GM23338 (cell line): ENCODE results near the gene NPSR1. TPM values are rescaled to one million over a fixed set of nuclear protein-coding genes. Genes with fewer than 3 reads are reported as not detected.

Source experiments
- ATAC-seq: fragments of 200-7000 bp; cut with Tn5 transposase; 3 replicates; pipeline ENCODE4 v1.9.1; 2020
- DNase-seq: peaks from one replicate; pipeline ENCODE4 v3.0.0-alpha.2; 2015; ENCODE audit warnings: low spot score
- H2AFZ ChIP-seq: fragments of 200-600 bp; sonication (generic); 2 replicates; pipeline ENCODE4 v1.8.0; 2016; ENCODE audit warnings: antibody characterized with exemption, mild to moderate bottlenecking, moderate library complexity
- H3F3A ChIP-seq: fragments of 200-600 bp; sonication (generic); replicated peaks from 2 replicates; pipeline ENCODE4 v1.8.0; 2017; ENCODE audit warnings: antibody characterized with exemption, mixed run types, low read depth
- H3K27ac ChIP-seq: fragments of 200-600 bp; sonication (generic); 2 replicates; pipeline ENCODE4 v1.6.1; 2016; ENCODE audit warnings: low read depth
- H3K27me3 ChIP-seq: fragments of 200-600 bp; sonication (generic); 2 replicates; pipeline ENCODE4 v1.8.0; 2016; ENCODE audit warnings: mild to moderate bottlenecking, mixed run types, moderate library complexity; ENCODE audit not compliant: insufficient read depth
- H3K36me3 ChIP-seq: fragments of 200-600 bp; sonication (generic); 2 replicates; pipeline ENCODE4 v1.8.0; 2016; ENCODE audit warnings: mild to moderate bottlenecking; ENCODE audit not compliant: insufficient read depth
- H3K4me1 ChIP-seq: fragments of 200-600 bp; sonication (generic); 2 replicates; pipeline ENCODE4 v1.8.0; 2016; ENCODE audit warnings: mild to moderate bottlenecking, moderate library complexity; ENCODE audit not compliant: insufficient read depth
- H3K4me2 ChIP-seq: fragments of 200-600 bp; sonication (generic); 2 replicates; pipeline ENCODE4 v1.7.1; 2017; ENCODE audit warnings: mixed run types
- H3K4me3 ChIP-seq: fragments of 200-600 bp; sonication (generic); 2 replicates; pipeline ENCODE4 v1.6.1; 2016; ENCODE audit warnings: mixed run types
- H3K79me2 ChIP-seq: fragments of 200-600 bp; sonication (generic); replicated peaks from 2 replicates; pipeline ENCODE4 v1.8.0; 2017; ENCODE audit warnings: mild to moderate bottlenecking; ENCODE audit not compliant: insufficient read depth
- H3K9me2 ChIP-seq: fragments of 200-600 bp; sonication (generic); 2 replicates; pipeline ENCODE4 v1.8.0; 2017; ENCODE audit not compliant: insufficient read depth
- H4K20me1 ChIP-seq: fragments of 200-600 bp; sonication (generic); replicated peaks from 2 replicates; pipeline ENCODE4 v1.8.0; 2017; ENCODE audit warnings: mild to moderate bottlenecking; ENCODE audit not compliant: insufficient read depth
- H3K27ac Mint-ChIP-seq: 2 replicates; pipeline ENCODE4 v1.8.0; 2020; ENCODE audit warnings: inconsistent platforms, mild to moderate bottlenecking, moderate library complexity, mixed read lengths
- H3K27me3 Mint-ChIP-seq: 3 replicates; pipeline ENCODE4 v1.8.0; 2022; ENCODE audit warnings: low read depth, mild to moderate bottlenecking, moderate library complexity, mixed read lengths, inconsistent platforms; ENCODE audit not compliant: insufficient read depth, poor library complexity
- H3K36me3 Mint-ChIP-seq: 3 replicates; pipeline ENCODE4 v1.8.0; 2021; ENCODE audit warnings: low read depth, mild to moderate bottlenecking, inconsistent platforms, moderate library complexity, mixed read lengths
- H3K4me1 Mint-ChIP-seq: 3 replicates; pipeline ENCODE4 v1.8.0; 2020; ENCODE audit warnings: mild to moderate bottlenecking, inconsistent platforms, mixed read lengths
- H3K4me3 Mint-ChIP-seq: 3 replicates; pipeline ENCODE4 v1.8.0; 2021; ENCODE audit warnings: moderate library complexity, mild to moderate bottlenecking, inconsistent platforms, mixed read lengths
- H3K9me3 Mint-ChIP-seq: 3 replicates; pipeline ENCODE4 v1.8.0; 2020; ENCODE audit warnings: moderate library complexity, mild to moderate bottlenecking, inconsistent platforms, mixed read lengths
- CREB1 ChIP-seq: fragments of 250-450 bp; sonication (Bioruptor Pico); IDR thresholded peaks from 2 replicates; pipeline ENCODE4 v1.5.0; 2020; ENCODE audit warnings: low read depth, mild to moderate bottlenecking, moderate library complexity
- CTCF ChIP-seq, 2 experiments: fragments of 200-600 bp in 1 of 2; sonication (generic) in 1 of 2; conservative IDR thresholded peaks; 2 replicates each; pipeline versions ENCODE4 v1.5.1 to v1.6.1; 2016 to 2017; ENCODE audit warnings: antibody characterized with exemption in 2 of 2, low read depth in 2 of 2, mild to moderate bottlenecking in 2 of 2, moderate library complexity in 1 of 2
- ETS1 ChIP-seq: IDR thresholded peaks from 2 replicates; pipeline ENCODE4 v1.6.1; 2016; ENCODE audit warnings: antibody characterized with exemption
- EZH2 ChIP-seq: fragments of 200-600 bp; sonication (generic); IDR thresholded peaks from one replicate; pipeline ENCODE4 v1.8.0; 2017; ENCODE audit warnings: antibody characterized with exemption, mild to moderate bottlenecking, low read depth; ENCODE audit not compliant: unreplicated experiment
- EZH2phosphoT487 ChIP-seq: fragments of 200-600 bp; sonication (generic); IDR thresholded peaks from one replicate; pipeline ENCODE4 v1.8.1; 2018; ENCODE audit warnings: antibody characterized with exemption; ENCODE audit not compliant: unreplicated experiment
- JUNB ChIP-seq: IDR thresholded peaks from one replicate; pipeline ENCODE4 v1.6.1; 2016; ENCODE audit warnings: antibody characterized with exemption; ENCODE audit not compliant: unreplicated experiment
- NANOG ChIP-seq: IDR thresholded peaks from 2 replicates; pipeline ENCODE4 v1.6.1; 2016; ENCODE audit warnings: antibody characterized with exemption, borderline replicate concordance
- POLR2AphosphoS5 ChIP-seq: IDR thresholded peaks from 2 replicates; pipeline ENCODE4 v1.6.1; 2016; ENCODE audit warnings: antibody characterized with exemption, low read depth
- STAT1 ChIP-seq: IDR thresholded peaks from one replicate; pipeline ENCODE4 v1.6.1; 2016; ENCODE audit warnings: antibody characterized with exemption; ENCODE audit not compliant: unreplicated experiment
- ZNF331 ChIP-seq: fragments of 250-450 bp; sonication (Bioruptor Pico); IDR thresholded peaks from 2 replicates; pipeline ENCODE4 v1.5.0; 2020; ENCODE audit warnings: low read depth, mild to moderate bottlenecking, moderate library complexity
- polyA plus RNA-seq: library from polyadenylated mRNA; unstranded; fragments of >200 nt; fragmentation: Nextera tagmentation; extraction: Ambion mirVana; gene quantifications from 2 replicates; pipeline ENCODE4 v1.2.1, GENCODE V29; 2016
- total RNA-seq: library from RNA; depleted of rRNA; stranded (reverse); fragments of >200 nt; shearing (Covaris generic); gene quantifications from 2 replicates; pipeline ENCODE4 v1.2.3, GENCODE V29; 2014
- TF ChIP-seq, protein P1 (sequence below): IDR thresholded peaks from one replicate; pipeline ENCODE4 v1.6.1; 2018; ENCODE audit warnings: antibody characterized with exemption; ENCODE audit not compliant: unreplicated experiment

NPSR1 gene
- total and polyA plus RNA-seq, 2 experiments from 2014 or later, result not detected

DNA sequence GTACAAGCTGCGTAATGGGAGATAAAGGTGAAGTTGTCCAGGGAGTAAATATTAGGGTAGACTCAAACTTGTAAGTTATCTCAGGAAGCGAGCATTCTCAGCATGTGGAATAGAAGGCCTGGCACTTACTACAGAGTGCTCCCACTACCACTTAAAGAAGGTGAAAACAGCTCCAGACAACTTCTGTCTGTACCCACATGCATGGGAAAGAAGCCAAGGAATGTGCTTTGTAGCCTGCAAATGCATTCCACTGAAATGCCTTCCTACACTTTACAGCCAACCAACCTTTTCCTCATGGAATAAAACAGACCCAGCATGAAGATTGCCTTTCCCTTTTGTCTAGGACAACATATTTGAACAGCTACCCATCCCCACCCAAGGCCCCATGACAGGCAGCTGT is 45.4 kb upstream of the NPSR1 start:
- no peaks in the 10 kb centered on the region for H3K36me3 Mint-ChIP-seq
- Histone ChIP-seq H3K27ac (no peak overlapping the region), H3K36me3 (no peaks in the 10 kb centered on the region), H3K4me2 (no peak overlapping the region), H4K20me1 (no peaks in the 10 kb centered on the region), H3K9me2 (no peaks in the 10 kb centered on the region), H3K4me3 (no peak overlapping the region), H3F3A (no peaks in the 10 kb centered on the region), H3K79me2 (no peaks in the 10 kb centered on the region), H3K27me3 (no peaks in the 10 kb centered on the region), H3K4me1 (no peaks in the 10 kb centered on the region), H2AFZ (0 out of 2 replicates have a peak overlapping the region, but pooled peaks have one; percentile 1)
- no peak for ATAC-seq
- H3K9me3 Mint-ChIP-seq, result no peaks in the 10 kb centered on the region; the same call in 1 of the 3 replicates
- DNase-seq, result peak; percentile 34
- H3K27ac Mint-ChIP-seq, result no peak overlapping the region
- no peak overlapping the region for H3K4me3 Mint-ChIP-seq
- no peaks in the 10 kb centered on the region for H3K27me3 Mint-ChIP-seq
- TF ChIP-seq STAT1 (no peak), CTCF (conservative IDR thresholded peaks at IDR 0.05; ENCODE audit: low read depth in 2 of 2) (no peak), EZH2phosphoT487 (no peak), NANOG (no peak), EZH2 (no peak), POLR2AphosphoS5 (no peak), ETS1 (no peak), JUNB (no peak), ZNF331 (CRISPR knock-in tag) (no peak), CREB1 (no peak)
- TF ChIP-seq, protein P1, sequence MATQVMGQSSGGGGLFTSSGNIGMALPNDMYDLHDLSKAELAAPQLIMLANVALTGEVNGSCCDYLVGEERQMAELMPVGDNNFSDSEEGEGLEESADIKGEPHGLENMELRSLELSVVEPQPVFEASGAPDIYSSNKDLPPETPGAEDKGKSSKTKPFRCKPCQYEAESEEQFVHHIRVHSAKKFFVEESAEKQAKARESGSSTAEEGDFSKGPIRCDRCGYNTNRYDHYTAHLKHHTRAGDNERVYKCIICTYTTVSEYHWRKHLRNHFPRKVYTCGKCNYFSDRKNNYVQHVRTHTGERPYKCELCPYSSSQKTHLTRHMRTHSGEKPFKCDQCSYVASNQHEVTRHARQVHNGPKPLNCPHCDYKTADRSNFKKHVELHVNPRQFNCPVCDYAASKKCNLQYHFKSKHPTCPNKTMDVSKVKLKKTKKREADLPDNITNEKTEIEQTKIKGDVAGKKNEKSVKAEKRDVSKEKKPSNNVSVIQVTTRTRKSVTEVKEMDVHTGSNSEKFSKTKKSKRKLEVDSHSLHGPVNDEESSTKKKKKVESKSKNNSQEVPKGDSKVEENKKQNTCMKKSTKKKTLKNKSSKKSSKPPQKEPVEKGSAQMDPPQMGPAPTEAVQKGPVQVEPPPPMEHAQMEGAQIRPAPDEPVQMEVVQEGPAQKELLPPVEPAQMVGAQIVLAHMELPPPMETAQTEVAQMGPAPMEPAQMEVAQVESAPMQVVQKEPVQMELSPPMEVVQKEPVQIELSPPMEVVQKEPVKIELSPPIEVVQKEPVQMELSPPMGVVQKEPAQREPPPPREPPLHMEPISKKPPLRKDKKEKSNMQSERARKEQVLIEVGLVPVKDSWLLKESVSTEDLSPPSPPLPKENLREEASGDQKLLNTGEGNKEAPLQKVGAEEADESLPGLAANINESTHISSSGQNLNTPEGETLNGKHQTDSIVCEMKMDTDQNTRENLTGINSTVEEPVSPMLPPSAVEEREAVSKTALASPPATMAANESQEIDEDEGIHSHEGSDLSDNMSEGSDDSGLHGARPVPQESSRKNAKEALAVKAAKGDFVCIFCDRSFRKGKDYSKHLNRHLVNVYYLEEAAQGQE, result no peak
- H3K4me1 Mint-ChIP-seq, result no peaks in the 10 kb centered on the region
